Heart right ventricle (tissue), 16 donors: ENCODE measurements around the gene MESD. TPM values are rescaled to one million over a fixed set of nuclear protein-coding genes. Genes with fewer than 3 reads are reported as not detected.

Experiments used
- ATAC-seq, 8 donors: fragments of 200-7000 bp; cut with Tn5 transposase; one replicate each; pipeline ENCODE4 v1.9.1; 2020; ENCODE audit warnings: mild to moderate bottlenecking in 8 of 8, moderate library complexity in 8 of 8, moderate number of reproducible peaks in 1 of 8
- DNase-seq, 2 donors: peaks; one replicate each; pipeline ENCODE4 v3.0.0-alpha.2; 2020
- H3K27ac ChIP-seq, 10 donors: fragments of 200-600 bp; sonication (generic) in 2 of 10; one replicate each; pipeline versions ENCODE4 v1.5.0 to v1.8.0; 2020 to 2022; ENCODE audit warnings: mild to moderate bottlenecking in 3 of 10
- H3K27me3 ChIP-seq, 7 donors: fragments of 200-600 bp; one replicate each; pipeline ENCODE4 v1.8.0; 2021 to 2022; ENCODE audit warnings: mild to moderate bottlenecking in 2 of 7
- H3K36me3 ChIP-seq, 9 donors: fragments of 200-600 bp; sonication (generic) in 1 of 9; one replicate each; pipeline versions ENCODE4 v1.5.0 to v1.8.0; 2020 to 2022; ENCODE audit warnings: mild to moderate bottlenecking in 2 of 9
- H3K4me1 ChIP-seq, 9 donors: fragments of 200-600 bp; sonication (generic) in 1 of 9; one replicate each; pipeline versions ENCODE4 v1.5.0 to v1.8.0; 2020 to 2022; ENCODE audit warnings: mild to moderate bottlenecking in 4 of 9
- H3K4me3 ChIP-seq, 10 donors: fragments of 200-600 bp; sonication (generic) in 2 of 10; one replicate each; pipeline versions ENCODE4 v1.5.0 to v1.8.0; 2020 to 2022; ENCODE audit warnings: mild to moderate bottlenecking in 7 of 10, moderate library complexity in 2 of 10
- H3K9me3 ChIP-seq, 11 donors: fragments of 200-600 bp in 10 of 11; sonication (generic) in 2 of 11; one replicate each; pipeline versions ENCODE4 v1.5.0 to v1.8.0; 2013 to 2022; ENCODE audit warnings: mild to moderate bottlenecking in 2 of 11, control low read depth in 1 of 11, moderate library complexity in 1 of 11
- CTCF ChIP-seq, 9 donors: fragments of 200-600 bp; sonication (generic) in 2 of 9; IDR thresholded peaks; one replicate each; pipeline versions ENCODE4 v1.5.0 to v1.8.0; 2021 to 2022; ENCODE audit warnings: antibody characterized with exemption in 9 of 9, mild to moderate bottlenecking in 5 of 9, moderate library complexity in 1 of 9
- WGBS, 2 donors: extraction: QIAGEN DNeasy Blood & Tissue Kit; methylation state at CpG; one replicate each; pipeline ENCODE4 v1.1.7; 2013; ENCODE audit warnings: inconsistent platforms in 1 of 2; 5-methylcytosine and 5-hydroxymethylcytosine counted together
- intact Hi-C, 10 donors: fragments of 100-400 bp; cut with DNase I; formaldehyde crosslinking; loops; one replicate each; pipeline versions ENCODE4 v1.11.1 to v1.14.2; 2022
- polyA plus RNA-seq, 2 donors: library from polyadenylated mRNA; stranded (reverse); fragments of 200-250 nt; gene quantifications; one replicate each; pipeline ENCODE4 v1.2.3, GENCODE V29; 2013
- total RNA-seq, 10 donors: library from RNA; stranded (reverse); fragmentation: NEBNext Ultra II Directional in 3 of 10; extraction: Animal tissue kit (Norgen Biotek cat#: 25700) in 3 of 10; gene quantifications; one replicate each; pipeline versions ENCODE4 v1.2.1 to v1.2.4, GENCODE V29; 2021 to 2023
- donor health status: Arrhythmogenic right ventricular cardiomyopathy.
- donor health status: ischemic (EF 13 %, LVEDD 7.1; RV severe dilation, severe dysfunction).
- donor health status: healthy with polysubstance abuse.
- donor health status: DM: no; HTN: yes; CAD: no.
- donor health status: DM: no; HTN: no; CAD: no.
- donor health status: ischemic (EF 25% LVEDD 6.9; RV normal size, moderate dysfunction).
- donor health status: ischemic (EF 25% LVEDD 5.7; RV mildly dilated, moderate dysfunction).
- donor health status: healthy.
- donor health status: DM: yes; HTN: yes; CAD: no.
- donor health status: Ischemic cardiomyopathy.
- donor health status: ischemic (EF 35%, LVEDD 5.7; RV mildly dilated, moderate dysfunction).
- donor health status: nonischemic (EF 11% LVEDD 7.7; RV severe dilation, severe dysfunction).
- donor health status: DM: yes; HTN: yes; CAD: no.
- donor health status: PGD.
- donor health status: ischemic (EF 29% LVEDD 5.4; RV normal size, mild dysfunction).
- donor health status: nonischemic (EF 23%, LVEDD 6.1; RV moderate dilation, normal function).

Gene MESD
- total and polyA plus RNA-seq, 12 donors: 11.1 to 17.6 (median 14.7) TPM

- whole genome bisulfite sequencing, 2 donors: 0% methylated on average over 61 to 66 of the region's 66 CpGs
- Histone ChIP-seq H3K4me3 (peak within 1 kb of the TSS; percentile 34 to 98 (median 88)), H3K27ac (peak within 1 kb of the TSS; percentile 93 to 100 (median 99)), H3K36me3 (peaks cover 0 to 35% (median 0%) of the 10 kb centered on the region in 9 donors), H3K4me1 (peaks cover 3 to 56% (median 42%) of the 10 kb centered on the region in 9 donors), H3K9me3 (peaks cover 0 to 4% (median 0%) of the 10 kb centered on the region in 11 donors), H3K27me3 (no peaks in the 10 kb centered on the region)
- TF ChIP-seq CTCF (IDR thresholded peaks at IDR 0.05): peak in 1 of 9 donors; percentile 6
- ATAC-seq (peak; percentile 81 to 93 (median 84)), DNase-seq (peak; percentile 88 to 93)
- intact Hi-C loops: loop anchor here in 8 of 10 donors (1.0 to 10.0 kb wide), 6 partner anchors 10 to 104 kb away; no protein-coding TSS in a partner anchor
Observed at GRCh38 chr15:81000624-81001151, 11.1 kb upstream of the MESD start, which contains the start of gene TLNRD1. Gene TLNRD1, plus strand, starts transcription at chr15:81000923. Its CDS starts 1,349 bp downstream, at chr15:81002272.

- intact Hi-C loops: loop anchor here in 8 of 10 donors (1.0 to 10.0 kb wide), 5 partner anchors 10 to 105 kb away; no protein-coding TSS in a partner anchor
- peaks cover 0 to 4% (median 0%) of the 10 kb centered on the region in 11 donors for H3K9me3 ChIP-seq
- 9 to 10% methylated on average over 21 of the region's 21 CpGs for WGBS, 2 donors
- no peaks in the 10 kb centered on the region for H3K27me3 ChIP-seq
- H3K4me1 ChIP-seq: peaks cover 0 to 51% (median 37%) of the 10 kb centered on the region in 9 donors
- TF ChIP-seq CTCF (IDR thresholded peaks at IDR 0.05): peak in 1 of 9 donors; percentile 5
- no peak for DNase-seq
- H3K4me3 ChIP-seq: peak overlapping the region; percentile 34 to 98 (median 88)
- peak overlapping the region; percentile 93 to 100 (median 99) for H3K27ac ChIP-seq
- ATAC-seq: peak in 5 of 8 donors; percentile 0 to 11 (median 4)
- H3K36me3 ChIP-seq: peaks cover 0 to 30% (median 0%) of the 10 kb centered on the region in 9 donors
Observed at GRCh38 chr15:81000144-81000623, 10.6 kb upstream of the MESD start.

GRCh38 chr15:80999623-81000036 lies 10.0 kb upstream of the MESD start:
- WGBS, 2 donors: 58 to 67% methylated on average over 13 of the region's 13 CpGs
- ATAC-seq (no peak), DNase-seq (no peak)
- H3K36me3 ChIP-seq: peaks cover 0 to 24% (median 0%) of the 10 kb centered on the region in 9 donors
- intact Hi-C loops: loop anchor here in 9 of 10 donors (1.0 to 10.0 kb wide), 6 partner anchors 9 to 268 kb away; no protein-coding TSS in a partner anchor
- H3K27ac ChIP-seq: peak overlapping the region in 9 of 10 donors; percentile 93 to 100 (median 99)
- H3K27me3 ChIP-seq: no peaks in the 10 kb centered on the region
- H3K4me3 ChIP-seq: peak overlapping the region in 9 of 10 donors; percentile 76 to 98 (median 88)
- peaks cover 0 to 45% (median 32%) of the 10 kb centered on the region in 9 donors for H3K4me1 ChIP-seq
- H3K9me3 ChIP-seq: peaks cover 0 to 4% (median 0%) of the 10 kb centered on the region in 11 donors
- TF ChIP-seq CTCF (IDR thresholded peaks at IDR 0.05): no peak

- peaks cover 0 to 31% (median 18%) of the 10 kb centered on the region in 9 donors for H3K4me1 ChIP-seq
- peak overlapping the region in 7 of 10 donors; percentile 36 to 100 (median 45) for H3K27ac ChIP-seq
- TF ChIP-seq CTCF (IDR thresholded peaks at IDR 0.05): no peak
- 83% methylated on average over 1 of the region's 1 CpG for whole genome bisulfite sequencing, 2 donors
- H3K9me3 ChIP-seq: peaks cover 0 to 4% (median 0%) of the 10 kb centered on the region in 11 donors
- DNase-seq: no peak
- H3K36me3 ChIP-seq: peaks cover 0 to 10% (median 0%) of the 10 kb centered on the region in 9 donors
- no peaks in the 10 kb centered on the region for H3K27me3 ChIP-seq
- H3K4me3 ChIP-seq: no peak overlapping the region
- ATAC-seq: no peak
- intact Hi-C loops: loop anchor here in 4 of 10 donors (5.0 kb wide), 1 partner anchor 269 kb away; no protein-coding TSS in a partner anchor
Observed at GRCh38 chr15:80998251-80998650, 8.6 kb upstream of the MESD start.
